Measurements from ENCODE around the gene RPS19.
A peak's percentile ranks its signal among the peaks of the same experiment; 100 is the strongest.

RPS19 gene

GRCh38 chr19:41859618-41860418, at the start of gene RPS19:
Gene RPS19, plus strand, starts transcription at chr19:41860255. Its CDS starts 520 bp downstream, at chr19:41860775.
- DNase-seq = peak; percentile 98

GRCh38 chr19:41810301-41810700, 49.8 kb upstream of the RPS19 start:
- no peak for DNase-seq

GRCh38 chr19:41811036-41811435, 49.0 kb upstream of the RPS19 start:
- DNase-seq = no peak

GRCh38 chr19:41811981-41812380, 48.1 kb upstream of the RPS19 start:
- no peak for DNase-seq

- DNase-seq = no peak
These were observed 46.1 kb upstream of the RPS19 start for GRCh38 chr19:41813911-41814310.

GRCh38 chr19:41815301-41815700, 44.8 kb upstream of the RPS19 start:
- no peak for DNase-seq

- no peak for DNase-seq
These were observed 43.3 kb upstream of the RPS19 start for GRCh38 chr19:41816761-41817160.

GRCh38 chr19:41821003-41821735, 38.9 kb upstream of the RPS19 start:
- DNase-seq = peak; percentile 19

- DNase-seq = no peak
These were observed 21.9 kb upstream of the RPS19 start for GRCh38 chr19:41837981-41838708.

GRCh38 chr19:41839211-41839610, 20.8 kb upstream of the RPS19 start:
- no peak for DNase-seq

GRCh38 chr19:41843371-41843770, 16.7 kb upstream of the RPS19 start:
- no peak for DNase-seq

- no peak for DNase-seq
These were observed 15.5 kb upstream of the RPS19 start, which contains the start of gene LYPD4 for GRCh38 chr19:41844601-41845000. Gene LYPD4, minus strand, starts transcription at chr19:41844683. Its CDS starts 5,398 bp downstream, at chr19:41839285.

GRCh38 chr19:41845001-41845050, 15.2 kb upstream of the RPS19 start, which contains the start of gene DMRTC2:
Gene DMRTC2, plus strand, starts transcription at chr19:41845042. Its CDS starts 2,387 bp downstream, at chr19:41847429.
- DNase-seq = no peak

- DNase-seq = no peak
These were observed 14.9 kb upstream of the RPS19 start for GRCh38 chr19:41845051-41845590.

GRCh38 chr19:41847351-41848105, 12.5 kb upstream of the RPS19 start:
- no peak for DNase-seq

GRCh38 chr19:41848666-41849065, 11.4 kb upstream of the RPS19 start:
- DNase-seq = no peak

- no peak for DNase-seq
These were observed 11.0 kb upstream of the RPS19 start for GRCh38 chr19:41849067-41849466.

GRCh38 chr19:41850381-41850780, 9.7 kb upstream of the RPS19 start:
- DNase-seq = no peak

- DNase-seq = no peak
These were observed 8.6 kb upstream of the RPS19 start for GRCh38 chr19:41851456-41851855.

GRCh38 chr19:41853344-41853743, 6.7 kb upstream of the RPS19 start:
- DNase-seq = no peak

GRCh38 chr19:41853768-41854167, 6.3 kb upstream of the RPS19 start:
- no peak for DNase-seq

GRCh38 chr19:41859213-41859617, 840 bp upstream of the RPS19 start:
- no peak for DNase-seq
